Activated effector memory CD4-positive, alpha-beta T cell treated with anti-CD3 and anti-CD28 coated beads, Interleukin-2, amount 50 U/mL, for 16 hours (primary cell): ENCODE measurements around the gene BARX2.

Source experiments
- DNase-seq: peaks from one replicate; pipeline ENCODE4 v3.0.0-alpha.2; 2020

Gene BARX2

DNA sequence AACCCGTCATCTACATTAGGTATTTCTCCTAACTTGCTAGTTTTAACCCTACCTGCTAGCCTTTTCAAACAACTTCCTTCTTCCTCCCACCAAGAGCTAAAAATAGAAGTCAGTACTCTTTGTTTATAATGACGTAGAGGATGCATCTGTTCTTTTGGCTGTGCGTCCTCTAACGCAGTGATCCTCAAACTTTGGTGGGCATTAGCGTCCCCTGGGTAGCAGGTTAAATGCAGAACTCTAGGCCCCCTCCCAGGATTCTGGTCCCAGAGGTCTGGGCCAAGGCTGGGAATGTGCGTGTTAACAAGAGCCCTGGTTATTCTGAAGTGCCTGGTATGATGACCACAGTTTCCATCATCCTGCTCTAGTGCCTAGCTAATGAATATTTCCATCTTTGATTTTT, 67.6 kb downstream of the BARX2 start:
- DNase-seq, result no peak

DNA sequence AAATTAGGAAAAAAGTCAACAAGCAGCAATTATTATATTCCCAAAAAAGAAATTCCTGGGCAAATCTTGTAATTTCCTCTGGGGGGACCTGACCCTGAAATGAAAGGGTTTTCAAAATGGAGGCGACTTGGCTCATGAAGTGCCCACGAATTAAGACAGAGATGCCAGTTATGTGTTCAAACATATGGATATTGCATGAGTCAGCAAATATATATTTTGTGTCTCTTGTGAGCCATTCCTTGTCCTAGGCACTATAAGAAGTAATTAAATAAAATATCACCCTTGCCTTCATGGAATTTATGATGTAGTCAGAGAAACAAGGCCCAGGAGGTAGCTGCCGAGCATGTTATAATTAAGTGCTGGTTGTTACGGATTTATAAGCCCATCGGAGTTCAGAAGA, 68.6 kb downstream of the BARX2 start:
- DNase-seq, result no peak

DNA sequence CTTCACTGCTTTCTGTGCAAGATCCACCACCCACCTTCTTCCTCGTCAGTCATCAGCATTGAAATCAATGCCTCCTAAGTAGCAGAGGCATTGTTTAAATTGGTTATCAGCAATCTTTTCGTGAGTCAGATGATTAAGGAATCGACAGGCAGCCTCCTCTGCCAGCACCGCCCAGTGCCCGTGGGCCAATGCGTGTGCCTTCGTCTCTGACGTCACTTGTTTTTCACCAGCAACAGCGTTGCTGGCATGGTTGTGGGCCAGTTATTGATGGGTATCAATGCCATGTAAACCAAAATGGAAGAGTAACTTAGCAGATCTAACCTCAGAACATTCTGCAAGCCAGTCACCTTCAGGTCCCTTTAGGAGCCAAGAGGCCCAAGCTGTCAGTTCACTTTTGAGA, 69.6 kb downstream of the BARX2 start:
- no peak for DNase-seq

DNA sequence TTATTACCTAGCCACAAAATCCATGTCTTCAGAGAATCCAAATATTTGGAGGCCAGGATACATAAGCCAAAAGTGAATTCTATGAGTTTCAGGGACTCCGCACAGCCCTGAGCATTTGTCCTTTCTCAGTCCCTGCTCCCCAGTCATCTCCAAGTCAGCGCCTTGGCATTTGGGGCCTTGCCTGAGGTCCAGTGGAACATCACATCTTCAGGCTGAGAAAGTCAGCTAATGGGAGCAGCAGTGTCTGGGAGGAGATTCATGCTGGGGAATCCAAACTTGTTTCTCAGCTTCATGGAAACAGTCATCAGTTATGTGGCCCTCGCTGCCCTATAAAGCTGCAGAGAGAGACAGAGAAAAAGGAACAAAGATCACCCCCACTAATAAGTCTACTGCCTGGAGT, 70.9 kb downstream of the BARX2 start:
- DNase-seq, result no peak

DNA sequence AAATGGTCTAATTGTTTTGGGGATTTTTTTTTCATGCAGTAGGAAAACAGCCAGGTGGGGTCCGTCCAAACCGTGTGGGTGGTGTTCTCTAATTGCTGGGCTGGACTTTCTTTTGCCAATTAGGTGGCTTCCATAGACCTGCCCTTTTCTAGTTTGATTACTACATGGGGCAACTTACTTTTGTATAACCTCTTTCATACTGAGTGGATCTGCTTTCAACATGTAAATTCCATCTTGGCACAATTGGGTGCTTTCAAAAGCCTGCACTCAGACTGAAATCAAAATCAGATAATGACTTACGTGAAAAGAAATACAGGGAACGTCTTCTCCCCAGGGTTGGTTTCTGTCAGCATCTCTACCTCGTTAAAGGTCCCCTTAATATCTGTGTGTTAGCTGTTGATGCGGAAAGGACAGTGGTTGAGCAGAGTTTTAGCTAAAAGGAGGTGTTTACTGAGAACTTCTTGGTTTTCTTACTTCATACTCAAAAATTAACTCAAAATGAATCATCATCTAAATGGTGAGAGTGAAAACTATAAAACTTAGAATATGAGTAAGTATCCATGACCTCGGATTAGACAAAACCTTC, 72.1 kb downstream of the BARX2 start:
- no peak for DNase-seq

DNA sequence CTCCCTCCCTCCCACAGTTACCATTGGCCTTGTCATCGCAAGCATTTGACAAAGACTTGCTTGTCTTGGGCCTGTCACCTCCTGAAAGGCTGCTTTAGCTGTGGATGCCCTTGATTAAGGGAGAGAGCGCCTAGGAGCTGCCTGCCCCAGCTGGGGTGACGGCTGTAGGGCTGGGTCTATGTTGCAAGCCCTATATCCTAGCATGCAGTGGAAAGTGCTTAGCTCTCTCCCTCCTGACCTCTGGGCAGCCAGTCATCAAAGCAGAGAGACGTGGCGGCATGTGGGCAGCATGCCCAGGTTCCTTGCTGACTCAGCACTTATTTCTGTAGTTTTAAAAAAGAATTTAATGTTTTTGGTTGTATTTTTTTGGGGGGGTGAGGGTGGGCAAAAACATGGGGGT, 75.9 kb downstream of the BARX2 start:
- DNase-seq, result no peak

DNA sequence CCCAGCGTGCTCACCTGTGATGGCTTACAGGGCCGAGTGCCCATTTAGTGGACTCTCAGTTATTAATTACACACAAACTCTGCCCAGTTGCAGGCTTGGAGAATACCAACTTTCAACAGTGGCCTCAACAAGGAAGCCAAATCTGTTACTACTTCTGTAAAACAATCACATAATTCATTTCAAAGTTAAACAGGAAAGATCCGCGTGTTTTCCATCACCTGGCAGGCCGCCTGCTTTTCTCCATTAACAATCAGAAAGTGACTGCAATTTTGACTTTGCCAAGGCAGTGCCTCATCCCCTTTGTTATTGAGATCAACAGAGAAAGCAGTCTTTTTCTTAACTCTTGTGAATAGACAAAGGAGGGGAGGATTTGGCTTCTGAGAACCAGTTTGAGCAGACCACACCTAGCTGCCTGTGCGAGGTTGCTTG, 77.7 kb downstream of the BARX2 start:
- DNase-seq, result no peak

DNA sequence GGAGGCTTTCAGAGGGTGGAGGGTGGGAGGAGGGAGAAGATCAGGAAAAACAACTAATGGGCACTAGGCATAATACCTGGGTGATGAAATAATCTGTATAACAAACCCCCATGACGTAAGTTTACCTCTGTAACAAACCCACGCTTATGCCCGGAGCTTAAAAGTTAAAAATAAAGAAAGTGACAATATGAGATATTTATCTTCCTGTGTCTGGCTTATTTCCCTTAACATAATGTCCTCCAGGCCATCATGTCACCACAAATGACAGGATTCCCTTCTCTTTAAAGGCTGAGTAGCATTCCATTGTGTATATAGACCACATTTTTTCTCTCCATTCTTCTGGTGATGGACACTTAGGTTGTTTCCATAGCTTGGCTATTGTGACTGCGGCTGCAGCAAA, 79.5 kb downstream of the BARX2 start:
- no peak for DNase-seq

DNA sequence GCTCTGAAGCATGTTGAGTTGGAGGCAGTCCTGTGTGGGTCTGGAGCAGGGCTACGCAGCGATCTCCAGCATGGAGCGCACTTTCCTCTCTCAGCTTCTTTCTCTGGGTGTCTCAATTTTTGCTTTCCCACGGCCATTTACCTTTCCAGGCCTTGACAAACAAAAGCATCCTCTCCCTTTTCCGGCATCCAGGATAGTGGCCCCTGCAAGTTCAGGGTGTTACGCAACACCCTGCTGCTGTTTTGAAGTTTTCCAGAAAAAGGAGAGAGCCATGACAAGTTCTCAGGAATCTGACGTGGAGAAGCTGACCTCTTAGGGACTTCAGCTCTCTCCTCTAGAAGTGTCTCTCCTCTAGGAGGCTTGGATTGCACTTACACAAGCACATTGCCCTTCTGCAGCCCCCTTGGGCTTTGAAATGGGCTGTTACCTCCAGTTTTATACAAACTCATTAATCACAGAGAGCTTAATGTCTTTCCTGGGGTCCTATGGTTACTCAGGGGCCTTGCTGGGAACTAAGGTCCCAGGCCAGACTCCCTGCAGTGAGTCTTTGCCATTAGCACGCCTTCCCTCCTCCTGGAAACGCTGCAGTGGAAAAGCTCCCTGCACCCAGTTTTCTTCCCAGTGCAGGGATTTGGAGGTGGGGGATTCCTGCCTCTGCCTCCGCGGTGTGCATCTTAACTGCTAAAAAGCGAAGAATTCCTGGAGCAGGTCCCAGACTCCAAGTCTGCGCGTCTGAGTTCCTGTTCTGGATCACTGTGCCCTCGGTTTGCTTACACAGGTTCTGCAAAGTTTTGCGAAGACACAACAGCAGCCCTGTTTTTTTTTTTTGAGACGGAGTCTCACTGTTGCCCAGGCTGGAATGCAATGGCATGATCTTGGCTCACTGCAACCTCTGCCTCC, 80.4 kb downstream of the BARX2 start:
- DNase-seq, result no peak

DNA sequence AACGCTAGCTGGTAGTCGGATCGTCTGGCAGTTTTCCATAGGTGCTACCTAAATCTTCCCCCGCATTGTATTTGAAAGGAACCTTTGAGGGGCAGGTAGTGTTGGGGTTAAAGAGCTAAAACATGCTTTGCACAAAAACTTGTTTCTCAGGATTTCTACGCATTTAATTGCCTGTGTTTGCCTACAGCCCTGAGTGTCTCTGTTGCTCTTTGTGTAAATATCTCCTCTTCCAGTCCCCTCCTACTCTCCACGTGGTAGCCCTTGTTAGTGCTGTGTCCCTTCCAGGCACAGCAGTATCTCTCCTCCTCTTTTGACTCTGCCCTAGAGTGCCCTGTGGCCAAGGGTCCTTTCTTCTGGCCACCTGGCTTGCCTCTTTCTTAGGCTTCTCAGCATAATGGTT, 81.7 kb downstream of the BARX2 start:
- DNase-seq, result no peak

DNA sequence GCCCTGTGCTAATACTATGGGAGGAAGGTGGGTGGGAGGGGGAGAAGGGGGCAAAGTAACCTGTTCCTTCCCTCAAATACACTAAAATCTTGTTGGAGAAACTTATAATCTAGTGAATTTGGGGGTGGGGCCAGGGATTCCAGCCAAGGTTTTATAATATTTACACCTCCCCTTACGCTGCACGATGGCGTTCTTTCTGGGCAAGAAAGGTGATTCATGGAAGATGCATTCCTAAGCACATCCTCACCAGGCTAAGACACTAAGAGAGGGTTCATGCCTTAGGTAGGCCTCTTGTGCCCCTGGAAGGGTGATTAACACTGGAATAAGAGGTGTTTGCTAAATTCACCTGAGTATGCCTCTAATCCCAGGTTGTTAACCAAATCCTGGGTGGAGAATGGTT, 82.6 kb downstream of the BARX2 start:
- DNase-seq, result no peak

DNA sequence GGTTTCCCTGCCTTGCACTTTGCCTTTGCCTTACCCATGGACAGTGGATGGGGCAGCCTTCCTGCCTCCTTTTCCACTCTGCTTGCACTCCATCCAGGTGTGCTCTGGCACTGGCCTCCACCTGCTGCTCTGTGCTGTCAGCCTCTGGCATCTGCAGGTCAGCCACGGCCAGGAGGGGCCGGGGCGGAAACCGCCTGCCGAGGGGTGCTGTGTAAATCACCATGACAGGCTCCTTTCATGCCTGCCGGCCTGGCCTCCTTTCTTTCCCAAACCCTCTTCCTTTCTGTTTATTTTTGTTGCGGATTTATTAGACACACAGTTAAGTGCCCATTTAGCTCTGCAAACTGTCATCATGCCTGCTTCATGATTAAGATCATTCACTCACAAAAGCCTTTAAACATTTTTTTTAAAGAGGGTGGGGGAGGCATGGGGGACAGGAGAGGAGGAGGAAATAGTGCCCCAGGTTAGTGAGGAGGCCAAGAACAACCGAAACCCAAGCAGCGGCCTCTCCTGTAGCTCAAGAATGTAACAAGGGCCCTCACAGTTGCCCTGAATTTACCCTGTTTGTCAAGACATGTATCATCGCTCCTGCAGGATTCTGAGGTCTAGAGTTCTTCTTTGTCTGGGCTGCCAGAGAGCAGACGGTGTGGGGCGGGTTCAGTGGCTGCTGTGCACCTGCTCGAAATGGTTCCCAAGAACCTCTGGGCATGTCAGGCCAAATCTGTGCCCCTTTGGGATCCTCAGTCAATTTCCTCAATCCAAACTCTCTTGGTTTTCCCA, 83.3 kb downstream of the BARX2 start:
- DNase-seq, result no peak

DNA sequence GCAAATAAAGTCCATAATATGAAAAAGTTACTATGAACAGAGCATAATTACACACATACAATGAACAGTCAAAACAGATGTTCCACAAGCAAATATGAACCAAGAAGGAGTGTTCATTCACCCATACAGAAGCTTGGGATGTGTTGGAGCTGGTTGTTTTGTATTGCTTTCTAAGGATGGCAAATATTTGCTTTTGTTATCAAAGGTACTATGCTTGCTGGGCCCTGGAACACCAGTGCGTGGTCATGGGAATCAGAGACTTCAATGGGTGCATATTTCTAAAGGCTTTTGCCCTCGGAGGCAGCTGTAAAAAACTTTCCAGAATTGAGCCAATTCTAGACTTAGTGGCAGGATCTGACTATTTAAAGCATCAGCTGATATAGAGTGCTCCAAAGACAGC, 85.1 kb downstream of the BARX2 start:
- DNase-seq, result no peak

DNA sequence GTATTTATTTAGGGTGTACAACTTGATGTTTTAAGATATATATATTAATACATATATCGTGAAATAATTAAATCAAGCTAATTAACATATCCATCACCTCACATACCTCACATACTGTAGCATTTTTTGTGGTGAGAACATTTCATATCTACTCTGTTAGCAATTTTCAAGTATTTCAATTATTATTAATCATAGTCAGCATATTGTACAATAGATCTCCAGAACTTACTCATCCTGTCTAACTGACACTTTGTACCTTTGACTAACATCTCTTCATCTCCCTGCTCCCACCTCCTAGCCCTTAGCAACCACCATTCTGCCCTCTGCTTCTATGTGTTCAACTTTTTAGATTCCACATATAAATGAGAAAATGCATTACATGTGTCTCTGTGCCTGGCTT, 108.4 kb downstream of the BARX2 start:
- no peak for DNase-seq

DNA sequence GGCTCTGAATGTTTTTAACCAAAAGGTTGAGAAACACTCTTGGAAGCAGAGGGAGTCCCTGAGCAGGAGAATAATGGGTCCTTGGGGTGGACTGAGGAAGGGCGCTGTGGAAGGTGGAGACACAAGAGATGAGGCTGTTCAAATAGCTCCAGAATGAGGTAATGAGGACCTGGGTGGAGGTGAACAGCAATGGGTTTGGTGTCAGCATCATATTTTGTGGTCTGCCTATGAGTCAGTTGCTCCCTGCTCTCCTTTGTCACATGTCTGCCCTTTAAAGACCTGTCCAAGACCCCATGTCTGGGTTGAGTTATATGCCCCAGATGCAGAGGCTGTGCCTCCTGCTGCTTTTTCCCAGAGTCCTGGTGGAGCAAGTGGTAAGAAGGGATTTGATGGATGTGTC, 113.6 kb downstream of the BARX2 start:
- DNase-seq, result no peak

DNA sequence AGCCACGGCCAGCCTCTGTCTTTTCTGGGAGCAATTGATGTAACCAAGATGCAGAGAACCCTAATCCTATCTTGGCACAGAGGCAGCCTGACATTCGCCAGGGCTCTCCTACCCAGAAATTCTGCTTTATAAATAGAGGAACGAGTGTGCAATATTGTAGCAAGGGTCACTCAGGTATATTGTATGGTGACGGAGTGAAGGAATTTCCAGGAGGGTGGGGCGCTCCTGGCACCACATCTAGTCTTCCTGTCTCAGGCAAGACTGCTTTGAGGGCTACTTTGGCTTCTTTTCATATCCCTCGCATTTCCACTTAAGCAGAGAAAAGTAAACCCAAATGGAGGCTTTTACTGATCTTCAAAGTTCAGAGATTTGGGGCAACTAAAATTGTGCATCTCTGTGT, 114.4 kb downstream of the BARX2 start:
- DNase-seq, result no peak

DNA sequence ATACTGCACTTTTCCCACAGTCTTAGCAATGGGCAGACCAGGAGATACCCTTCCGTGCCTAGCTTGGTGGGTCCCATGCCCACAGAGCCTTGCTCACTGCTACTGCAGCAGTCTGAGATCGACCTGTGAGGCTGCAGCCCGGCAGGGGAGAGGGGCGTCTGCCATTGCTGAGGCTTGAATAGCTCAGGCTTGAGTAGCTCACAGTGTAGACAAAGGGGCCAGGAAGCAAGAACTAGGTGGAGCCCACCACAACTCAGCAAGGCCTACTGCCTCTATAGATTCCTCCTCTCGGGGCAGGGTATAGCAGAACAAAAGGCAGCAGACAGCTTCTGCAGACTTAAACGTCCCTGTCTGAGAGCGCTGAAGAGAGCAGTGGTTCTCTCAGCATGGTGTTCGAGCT, 118.1 kb downstream of the BARX2 start:
- no peak for DNase-seq
